HEK293T (cell line): ENCODE data around the gene LRRC7.

Source experiments
- CTCF ChIA-PET: fragments of 350-600 bp; formaldehyde crosslinking; extraction: SDS; loops from one replicate; lab custom pipeline; 2021; ENCODE audit warnings: antibody characterized with exemption, inconsistent platforms; lab: Yijun Ruan, JAX
- POLR2A ChIA-PET: fragments of 350-600 bp; formaldehyde crosslinking; extraction: SDS; loops from one replicate; lab custom pipeline; 2020; ENCODE audit warnings: antibody characterized with exemption, inconsistent platforms; lab: Yijun Ruan, JAX
- DNase-seq: peaks from one replicate; pipeline ENCODE4 v3.0.0; 2012; ENCODE audit warnings: mixed read lengths; ENCODE audit errors: extremely low spot score
- ARNT ChIP-seq: fragments of 450-650 bp; IDR thresholded peaks from 2 replicates; pipeline ENCODE4 v1.6.1; 2017; ENCODE audit warnings: mild to moderate bottlenecking
- BHLHE40 ChIP-seq: fragments of 450-650 bp; IDR thresholded peaks from 2 replicates; pipeline ENCODE4 v1.6.1; 2016; ENCODE audit warnings: mild to moderate bottlenecking, moderate library complexity, borderline replicate concordance
- CTBP1 ChIP-seq: fragments of 450-650 bp; IDR thresholded peaks from 2 replicates; pipeline ENCODE4 v1.6.1; 2016; ENCODE audit warnings: borderline replicate concordance
- ELF4 ChIP-seq: fragments of 450-650 bp; IDR thresholded peaks from 2 replicates; pipeline ENCODE4 v1.6.1; 2017; ENCODE audit warnings: antibody characterized with exemption
- FOXA1 ChIP-seq: fragments of 450-650 bp; IDR thresholded peaks from 2 replicates; pipeline ENCODE4 v1.6.1; 2016; ENCODE audit warnings: mild to moderate bottlenecking
- FOXK2 ChIP-seq: fragments of 450-650 bp; IDR thresholded peaks from 2 replicates; pipeline ENCODE4 v1.6.1; 2016; ENCODE audit warnings: mild to moderate bottlenecking
- FOXM1 ChIP-seq: fragments of 450-650 bp; IDR thresholded peaks from 2 replicates; pipeline ENCODE4 v1.6.1; 2017; ENCODE audit warnings: mild to moderate bottlenecking, borderline replicate concordance
- HDGF ChIP-seq: fragments of 450-650 bp; IDR thresholded peaks from 2 replicates; pipeline ENCODE4 v1.6.1; 2017; ENCODE audit warnings: antibody characterized with exemption, borderline replicate concordance
- L3MBTL2 ChIP-seq: fragments of 450-650 bp; conservative IDR thresholded peaks from 2 replicates; pipeline ENCODE4 v1.6.1; 2016; ENCODE audit warnings: mild to moderate bottlenecking
- LEF1 ChIP-seq: fragments of 450-650 bp; IDR thresholded peaks from 2 replicates; pipeline ENCODE4 v1.6.1; 2017; ENCODE audit warnings: mild to moderate bottlenecking, borderline replicate concordance
- NFRKB ChIP-seq: fragments of 450-650 bp; IDR thresholded peaks from 2 replicates; pipeline ENCODE4 v1.6.1; 2016; ENCODE audit warnings: mild to moderate bottlenecking, moderate library complexity
- SP1 ChIP-seq: fragments of 450-650 bp; IDR thresholded peaks from 2 replicates; pipeline ENCODE4 v1.6.1; 2017
- SUZ12 ChIP-seq: fragments of 450-650 bp; IDR thresholded peaks from 2 replicates; pipeline ENCODE4 v1.6.1; 2016; ENCODE audit warnings: mild to moderate bottlenecking
- TARDBP ChIP-seq: fragments of 450-650 bp; IDR thresholded peaks from 2 replicates; pipeline ENCODE4 v1.6.1; 2016
- ZNF384 ChIP-seq: fragments of 450-650 bp; IDR thresholded peaks from 2 replicates; pipeline ENCODE4 v1.6.1; 2016
- TF ChIP-seq, protein P1 (sequence below): fragments of 450-650 bp; IDR thresholded peaks from 2 replicates; pipeline ENCODE4 v1.6.1; 2016

Gene LRRC7

DNA sequence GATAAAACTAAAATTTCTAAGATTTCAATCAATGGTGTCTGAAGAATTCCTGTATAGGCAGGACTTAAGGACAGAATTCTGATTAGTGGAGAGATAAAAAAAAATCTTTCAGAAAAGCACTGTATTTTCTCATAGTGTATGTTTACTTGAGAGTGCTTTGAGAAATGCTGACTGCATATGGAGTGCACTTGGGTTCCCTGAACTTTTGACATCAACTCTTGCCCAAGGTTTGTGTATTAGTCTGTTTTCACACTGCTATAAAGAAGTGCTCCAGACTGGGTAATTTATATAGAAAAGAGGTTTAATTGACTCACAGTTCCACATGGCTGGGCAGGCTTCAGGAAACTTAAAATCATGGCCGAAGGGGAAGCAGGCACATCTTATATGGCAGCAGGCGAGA is 362.7 kb downstream of the LRRC7 start:
- ChIA-PET CTCF (no interaction called here), POLR2A (no interaction called here)
- no peak for DNase-seq
- TF ChIP-seq L3MBTL2 (no peak), FOXA1 (no peak), TARDBP (no peak), CTBP1 (no peak), NFRKB (no peak), SP1 (no peak)
- TF ChIP-seq, protein P1, sequence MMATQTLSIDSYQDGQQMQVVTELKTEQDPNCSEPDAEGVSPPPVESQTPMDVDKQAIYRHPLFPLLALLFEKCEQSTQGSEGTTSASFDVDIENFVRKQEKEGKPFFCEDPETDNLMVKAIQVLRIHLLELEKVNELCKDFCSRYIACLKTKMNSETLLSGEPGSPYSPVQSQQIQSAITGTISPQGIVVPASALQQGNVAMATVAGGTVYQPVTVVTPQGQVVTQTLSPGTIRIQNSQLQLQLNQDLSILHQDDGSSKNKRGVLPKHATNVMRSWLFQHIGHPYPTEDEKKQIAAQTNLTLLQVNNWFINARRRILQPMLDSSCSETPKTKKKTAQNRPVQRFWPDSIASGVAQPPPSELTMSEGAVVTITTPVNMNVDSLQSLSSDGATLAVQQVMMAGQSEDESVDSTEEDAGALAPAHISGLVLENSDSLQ, result no peak

DNA sequence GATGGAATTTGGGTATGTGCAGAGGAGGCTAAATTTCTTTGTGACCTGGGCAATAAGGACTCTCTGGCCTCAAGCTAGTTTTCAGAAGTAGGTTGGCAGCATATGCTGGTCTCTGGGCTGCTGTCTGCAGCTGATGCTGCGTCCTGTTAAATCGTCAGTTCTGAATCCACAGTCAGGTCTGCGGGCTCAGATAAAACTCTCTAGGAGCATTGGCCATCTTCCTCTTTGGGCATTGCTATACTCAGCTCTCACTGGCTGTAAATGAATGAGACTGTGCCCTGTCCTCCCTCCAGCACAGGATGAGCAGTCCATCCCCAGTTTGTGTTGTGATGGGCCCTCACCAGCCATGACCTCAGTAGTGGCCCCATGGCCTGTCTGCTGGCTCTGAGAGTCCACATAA is 365.0 kb downstream of the LRRC7 start:
- DNase-seq, result no peak
- ChIA-PET POLR2A (no interaction called here), CTCF (no interaction called here)
- TF ChIP-seq FOXM1, result no peak
- TF ChIP-seq HDGF, result no peak
- no peak for TF ChIP-seq ZNF384
- no peak for TF ChIP-seq ELF4
- no peak for TF ChIP-seq SP1
- TF ChIP-seq CTBP1, result no peak
- TF ChIP-seq LEF1, result no peak
- no peak for TF ChIP-seq FOXK2
- no peak for TF ChIP-seq ARNT
- TF ChIP-seq TARDBP, result no peak
- TF ChIP-seq, protein P1, result no peak
- TF ChIP-seq FOXA1, result no peak
- no peak for TF ChIP-seq BHLHE40
- no peak for TF ChIP-seq SUZ12
- TF ChIP-seq NFRKB, result no peak
- TF ChIP-seq L3MBTL2, result no peak

DNA sequence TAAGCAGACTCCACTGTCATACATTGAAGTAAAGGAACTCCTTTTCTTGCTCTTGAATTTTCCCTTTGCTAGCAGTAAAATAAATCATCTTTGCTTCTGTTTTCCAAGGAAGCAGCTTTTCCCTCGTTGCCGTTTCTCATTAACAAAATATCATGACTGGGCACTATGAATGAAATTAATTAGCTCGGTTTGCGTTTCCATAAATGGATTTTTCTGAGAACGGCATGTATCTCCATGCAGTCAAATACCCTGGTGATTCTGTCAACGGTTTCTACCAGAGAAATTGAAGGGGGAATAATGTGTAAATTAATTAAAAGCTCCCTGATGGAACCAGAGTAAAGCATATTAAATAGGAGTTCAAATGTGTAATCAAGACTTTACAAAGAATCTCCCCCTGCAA is 372.5 kb downstream of the LRRC7 start:
- ChIA-PET CTCF (no interaction called here), POLR2A (no interaction called here)
- TF ChIP-seq SUZ12, result no peak
- TF ChIP-seq HDGF, result no peak
- TF ChIP-seq FOXK2, result no peak
- TF ChIP-seq, protein P1, result no peak
- no peak for TF ChIP-seq CTBP1
- no peak for TF ChIP-seq L3MBTL2
- TF ChIP-seq FOXM1, result no peak
- TF ChIP-seq ELF4, result no peak
- no peak for TF ChIP-seq ZNF384
- TF ChIP-seq TARDBP, result no peak
- no peak for TF ChIP-seq ARNT
- no peak for DNase-seq

DNA sequence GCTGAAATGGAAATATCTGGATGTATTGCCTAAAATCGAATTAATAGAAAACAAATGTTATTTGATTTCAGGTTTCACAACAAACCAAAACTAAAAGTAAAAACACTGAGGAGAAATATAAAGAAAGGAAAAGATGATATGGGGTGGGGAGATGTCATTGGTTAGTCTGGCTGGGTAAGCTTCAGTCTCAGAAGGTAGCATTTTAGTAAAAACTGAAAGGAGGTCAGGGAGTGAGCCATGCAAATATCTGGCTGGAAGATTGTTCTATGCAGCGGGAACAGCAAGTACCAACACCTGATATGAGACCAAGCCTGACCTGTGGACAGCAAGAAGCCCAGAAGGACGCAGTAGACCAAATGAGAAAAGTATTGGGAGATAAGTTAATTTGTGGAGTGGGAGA is 373.1 kb downstream of the LRRC7 start:
- DNase-seq, result no peak
- TF ChIP-seq SP1, result no peak
- no peak for TF ChIP-seq ELF4
- TF ChIP-seq LEF1, result no peak
- TF ChIP-seq, protein P1, result no peak
- TF ChIP-seq CTBP1, result no peak
- no peak for TF ChIP-seq FOXM1
- no peak for TF ChIP-seq TARDBP
- no peak for TF ChIP-seq ARNT
- TF ChIP-seq L3MBTL2, result no peak
- TF ChIP-seq BHLHE40, result no peak
- CTCF ChIA-PET, result no interaction called here
- POLR2A ChIA-PET, result no interaction called here

DNA sequence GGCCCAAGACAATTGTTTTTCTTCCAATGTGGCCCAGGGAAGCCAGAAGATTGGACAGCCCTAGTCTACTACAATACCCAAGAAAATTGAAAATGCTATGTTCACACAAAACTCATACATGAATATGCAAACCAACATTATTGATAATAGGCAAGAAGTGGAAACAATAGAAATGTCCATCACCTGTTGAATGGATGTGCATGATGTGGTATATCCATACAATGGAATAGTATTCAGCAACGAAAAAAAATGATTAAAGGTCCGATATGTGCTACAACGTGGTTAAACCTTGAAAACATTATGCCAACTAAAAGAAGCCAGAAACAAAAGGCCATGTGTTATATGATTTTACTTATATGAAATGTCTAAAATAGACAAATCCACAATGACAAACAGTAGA is 375.3 kb downstream of the LRRC7 start:
- DNase-seq, result no peak
- CTCF ChIA-PET, result no interaction called here
- POLR2A ChIA-PET, result no interaction called here
- no peak for TF ChIP-seq SUZ12
- no peak for TF ChIP-seq NFRKB
- no peak for TF ChIP-seq SP1
- TF ChIP-seq FOXM1, result no peak

DNA sequence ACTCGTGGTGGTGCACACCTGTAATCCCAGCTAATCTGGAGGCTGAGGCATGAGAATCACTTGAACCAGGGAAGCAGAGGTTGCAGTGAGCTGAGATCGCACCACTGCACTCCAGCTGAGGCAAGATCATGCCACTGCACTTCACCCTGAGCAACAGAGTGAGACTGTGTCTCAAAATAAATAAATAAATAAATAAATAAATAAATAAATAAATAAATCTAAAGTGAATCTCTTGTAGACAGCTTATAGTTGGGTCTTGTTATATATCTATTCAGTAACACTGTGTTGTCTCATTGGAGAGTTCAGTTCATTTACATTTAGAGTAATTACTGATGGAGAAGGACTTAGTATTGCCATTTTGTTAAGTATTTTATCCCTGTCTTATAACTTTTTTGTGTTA is 379.2 kb downstream of the LRRC7 start:
- no peak for DNase-seq
- ChIA-PET CTCF (no interaction called here), POLR2A (no interaction called here)
- TF ChIP-seq, protein P1, result no peak
- TF ChIP-seq ARNT (no peak), SP1 (no peak)
